Daoy (cell line): Measurements from ENCODE around the gene EIF2AK3. TPM values are rescaled to one million over a fixed set of nuclear protein-coding genes. Genes with fewer than 3 reads are reported as not detected.

ENCODE experiments used
- DNase-seq: peaks from one replicate; pipeline ENCODE4 v3.0.0-alpha.2; 2015; ENCODE audit warnings: low read depth
- total RNA-seq: library from RNA; depleted of rRNA; stranded (reverse); fragments of >200 nt; shearing (Covaris generic); gene quantifications from 2 replicates; pipeline ENCODE4 v1.2.3, GENCODE V29; 2014; rRNA removed

EIF2AK3 gene
- total RNA-seq, 1 experiment from 2014 or later = 12.6 TPM

DNA sequence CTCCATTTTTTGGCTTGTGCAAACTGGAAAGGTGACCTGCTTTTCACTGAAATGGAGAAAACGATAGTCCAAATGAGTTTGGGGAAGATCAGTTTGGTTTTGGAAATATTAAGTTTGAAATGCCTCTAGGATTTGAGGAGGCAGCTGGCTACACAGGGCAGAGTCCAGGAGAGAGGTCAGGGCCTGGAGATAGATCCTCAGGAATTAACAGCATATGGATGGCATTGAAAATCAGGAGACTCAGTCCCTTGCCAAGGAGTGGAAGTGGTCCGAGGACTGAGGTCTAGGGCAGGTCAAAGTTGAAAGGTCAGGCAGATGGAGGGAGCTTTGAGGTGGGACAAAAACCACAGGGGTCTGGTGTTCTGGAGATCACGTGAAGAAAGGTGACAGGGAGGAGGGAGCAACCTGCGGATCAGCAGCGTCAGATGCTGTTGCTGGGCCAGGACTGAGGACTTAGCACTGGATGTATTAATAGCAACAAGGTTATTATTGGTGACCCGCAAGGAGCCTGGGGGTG, 83.7 kb downstream of the EIF2AK3 start:
- DNase-seq = no peak

DNA sequence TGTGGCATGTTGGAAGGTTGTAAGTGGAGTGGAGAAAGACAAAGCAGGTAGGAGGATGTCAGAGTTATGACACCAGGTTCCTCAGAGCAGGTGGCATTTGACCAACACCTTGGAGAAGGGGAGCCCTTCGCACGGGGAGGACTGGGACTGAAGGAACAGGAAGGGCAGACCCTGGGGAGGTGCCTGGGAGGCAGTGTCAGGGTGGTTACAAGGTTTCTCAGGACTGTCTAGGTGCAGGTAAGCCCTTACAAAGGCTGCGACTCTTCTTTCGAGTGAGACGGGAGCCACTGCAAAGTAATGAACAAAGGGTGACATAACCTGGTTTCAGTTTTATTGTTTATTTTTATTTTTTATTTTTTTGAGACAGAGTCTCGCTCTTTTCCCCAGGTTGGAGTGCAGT, 84.6 kb downstream of the EIF2AK3 start:
- no peak for DNase-seq

DNA sequence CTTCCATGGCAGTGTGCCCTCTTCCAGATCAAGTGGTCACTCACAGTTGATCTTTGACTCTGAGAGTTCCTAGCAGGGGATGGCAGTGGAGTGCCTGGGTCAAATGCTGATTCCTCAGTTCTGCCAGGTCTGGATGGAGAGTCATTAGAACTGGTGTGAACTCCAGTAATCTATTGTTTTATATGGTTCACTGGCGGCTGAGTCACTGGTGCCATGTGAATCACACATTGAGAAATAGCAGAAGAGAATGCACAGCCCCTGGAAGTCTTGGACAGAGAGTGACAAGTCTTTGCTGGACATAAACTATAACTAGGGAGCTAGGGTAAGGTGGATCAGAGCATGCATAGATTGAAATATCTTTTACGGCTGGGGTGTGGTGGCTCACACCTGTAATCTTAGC, 86.9 kb downstream of the EIF2AK3 start:
- DNase-seq = peak; percentile 59

DNA sequence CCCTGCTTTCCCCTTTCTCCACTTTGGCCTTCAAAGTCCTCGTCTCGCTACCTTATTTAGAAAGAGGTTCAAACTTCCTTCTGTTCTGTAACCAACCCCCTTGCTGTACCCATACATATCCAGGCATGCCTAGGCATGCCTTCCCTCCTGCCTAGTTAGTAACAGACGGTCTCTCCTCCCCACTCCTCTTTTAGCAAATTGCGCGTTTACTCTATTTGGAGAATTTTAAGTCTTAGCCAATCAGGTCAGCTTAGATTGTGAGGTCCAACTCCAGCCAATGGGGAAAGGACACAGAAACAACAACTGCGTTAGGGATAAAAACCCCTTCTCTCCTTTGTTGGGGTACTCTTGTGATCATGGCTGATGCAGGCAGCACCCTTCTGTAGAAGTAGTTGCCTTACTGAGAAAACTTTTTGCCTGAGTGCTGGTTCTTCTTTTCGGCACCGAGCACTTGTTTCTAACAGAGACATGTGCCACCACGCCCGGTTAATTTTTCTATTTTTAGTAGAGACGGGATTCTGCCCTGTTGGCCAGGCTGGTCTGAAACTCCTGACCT, 88.8 kb downstream of the EIF2AK3 start:
- DNase-seq = no peak

DNA sequence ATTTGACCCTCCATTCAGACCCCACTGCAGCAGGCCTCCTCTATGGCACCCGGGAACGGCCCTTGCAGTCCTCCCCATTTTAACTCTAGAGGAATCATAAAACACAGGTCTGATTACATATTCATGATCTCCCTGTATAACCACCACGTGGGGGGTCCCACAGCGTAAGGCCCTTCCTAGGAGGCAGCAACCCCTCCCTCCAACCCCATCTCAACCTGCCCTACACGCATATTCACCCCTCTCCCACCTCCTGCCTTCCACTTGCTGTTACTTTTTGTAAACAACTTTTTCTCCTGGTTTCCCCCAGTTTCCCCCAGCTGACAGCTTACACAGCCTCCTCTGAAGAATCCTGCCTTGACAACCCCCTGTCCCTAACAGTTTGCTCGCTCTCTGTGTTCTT, 89.6 kb downstream of the EIF2AK3 start:
- no peak for DNase-seq

DNA sequence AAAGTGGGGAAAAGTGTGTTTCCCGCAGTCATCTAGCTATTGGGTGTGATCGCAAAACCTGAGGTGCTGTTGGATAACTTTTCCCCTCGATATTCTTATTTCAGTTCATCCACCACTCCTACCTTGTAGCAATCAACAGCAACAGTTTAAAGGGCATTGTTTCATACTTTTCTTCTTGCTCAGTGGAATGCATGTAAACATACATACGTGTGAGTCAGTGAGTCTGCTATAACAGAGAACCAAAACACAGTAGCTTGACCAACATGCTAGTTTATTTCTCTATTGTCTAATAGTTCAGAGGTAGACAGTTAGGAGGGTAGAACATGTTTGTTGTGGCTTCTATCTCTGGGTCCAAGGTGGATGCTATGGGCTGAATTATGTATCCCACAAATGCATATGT, 97.2 kb downstream of the EIF2AK3 start:
- no peak for DNase-seq

DNA sequence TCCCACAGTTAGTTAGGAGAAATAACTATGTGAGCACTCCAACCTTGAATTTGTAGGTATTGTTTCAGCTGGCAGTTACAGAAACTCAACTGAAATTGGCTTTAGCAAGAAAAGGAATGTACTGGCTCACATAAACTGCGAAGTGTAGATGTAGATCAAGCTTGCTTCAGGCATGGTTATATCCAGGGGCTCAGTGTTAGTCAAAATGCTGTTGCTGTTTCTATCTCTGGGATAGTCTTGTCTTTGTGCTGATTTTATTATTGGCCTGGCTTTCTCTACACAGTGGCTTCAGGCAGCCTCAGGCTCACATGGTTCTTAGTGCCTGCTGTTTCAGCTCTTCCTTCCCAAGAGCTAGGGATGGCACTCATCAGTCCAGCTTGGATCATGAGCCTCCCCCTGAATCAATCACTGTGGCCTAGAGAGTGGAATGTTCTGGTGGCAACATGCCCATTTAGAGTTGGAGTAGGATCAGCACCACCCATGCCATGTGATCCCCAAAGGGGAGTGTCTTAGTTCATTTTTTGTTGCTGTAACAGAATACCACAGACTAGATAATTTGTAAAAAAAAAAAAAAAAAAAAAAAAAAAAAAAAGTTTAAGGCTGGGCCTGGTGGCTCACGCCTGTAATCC, 105.7 kb downstream of the EIF2AK3 start:
- DNase-seq = peak; percentile 20

DNA sequence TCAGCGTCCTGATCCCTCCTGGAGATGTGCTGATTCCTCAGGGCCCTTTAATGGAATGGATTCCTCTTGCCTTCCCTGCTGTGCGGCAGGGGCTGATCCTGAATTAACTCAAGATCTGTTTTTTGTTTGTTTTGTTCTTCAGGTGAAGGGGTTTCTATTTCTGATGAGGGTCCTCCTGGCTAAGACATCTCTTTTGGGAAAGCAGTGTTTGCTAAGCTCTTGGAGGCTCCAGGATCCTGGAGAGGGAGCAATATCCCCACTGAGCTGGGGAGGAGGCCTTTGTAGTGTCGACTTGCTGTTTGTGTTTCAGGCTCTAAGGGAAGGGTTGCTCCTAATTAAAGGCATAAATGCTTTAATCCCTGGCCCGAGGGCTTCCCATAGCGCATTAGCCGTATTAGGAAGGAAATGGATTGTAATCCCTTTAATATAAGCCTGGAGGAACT, 109.5 kb downstream of the EIF2AK3 start:
- DNase-seq = no peak

Other genes with a start within 250 kb of the EIF2AK3 start
- 0.18 and 0.23 TPM in 2 replicates for gene FOXI3, start 174.8 kb downstream of the EIF2AK3 start, total RNA-seq
- 3.2 and 7.6 TPM in 2 replicates for gene RPIA, start 64.2 kb upstream of the EIF2AK3 start, total RNA-seq